ENCODE data around the gene SLC6A13. TPM values are rescaled to one million over a fixed set of nuclear protein-coding genes. Genes with fewer than 3 reads are reported as not detected.

Gene SLC6A13
- total RNA-seq, 1 donor from 2014 or later, result not detected

GRCh38 chr12:195156-195555 is 67.5 kb downstream of the SLC6A13 start:
- Histone ChIP-seq H3K27me3 (no peaks in the 10 kb centered on the region), H3K4me1 (no peaks in the 10 kb centered on the region), H3K9me3 (no peaks in the 10 kb centered on the region), H3K27ac (no peak overlapping the region), H3K36me3 (no peaks in the 10 kb centered on the region), H3K4me3 (no peak overlapping the region)
- intact Hi-C loops (cut with DNase I), result no loop called here
- TF ChIP-seq CTCF (IDR thresholded peaks at IDR 0.05), result no peak
- no peak for DNase-seq (ENCODE audit: low spot score in 2 of 2)

GRCh38 chr12:194276-194675 is 68.4 kb downstream of the SLC6A13 start:
- no peaks in the 10 kb centered on the region for H3K9me3 ChIP-seq
- H3K27me3 ChIP-seq, result no peaks in the 10 kb centered on the region
- TF ChIP-seq CTCF (IDR thresholded peaks at IDR 0.05), result no peak
- no peak for DNase-seq (ENCODE audit: low spot score in 2 of 2)
- no peaks in the 10 kb centered on the region for H3K4me1 ChIP-seq
- intact Hi-C loops (cut with DNase I), result no loop called here
- no peak overlapping the region for H3K4me3 ChIP-seq
- H3K27ac ChIP-seq, result no peak overlapping the region
- no peaks in the 10 kb centered on the region for H3K36me3 ChIP-seq

GRCh38 chr12:193261-193660 is 69.4 kb downstream of the SLC6A13 start:
- Histone ChIP-seq H3K4me3 (no peak overlapping the region), H3K9me3 (no peaks in the 10 kb centered on the region), H3K4me1 (peaks cover 0 to 3% of the 10 kb centered on the region in 2 donors), H3K27ac (no peak overlapping the region), H3K27me3 (no peaks in the 10 kb centered on the region), H3K36me3 (no peaks in the 10 kb centered on the region)
- intact Hi-C loops (cut with DNase I), result no loop called here
- no peak for DNase-seq (ENCODE audit: low spot score in 2 of 2)
- no peak for TF ChIP-seq CTCF (IDR thresholded peaks at IDR 0.05)

- no peak for TF ChIP-seq CTCF (IDR thresholded peaks at IDR 0.05)
- Histone ChIP-seq H3K9me3 (no peaks in the 10 kb centered on the region), H3K36me3 (no peaks in the 10 kb centered on the region), H3K4me1 (peaks cover 0 to 3% of the 10 kb centered on the region in 2 donors), H3K4me3 (no peak overlapping the region), H3K27ac (no peak overlapping the region), H3K27me3 (no peaks in the 10 kb centered on the region)
- no peak for DNase-seq (ENCODE audit: low spot score in 2 of 2)
- intact Hi-C loops (cut with DNase I), result no loop called here
Observed at GRCh38 chr12:191541-191940, 71.1 kb downstream of the SLC6A13 start.

- Histone ChIP-seq H3K27me3 (no peaks in the 10 kb centered on the region), H3K4me1 (peaks cover 0 to 3% of the 10 kb centered on the region in 2 donors), H3K27ac (no peak overlapping the region), H3K4me3 (no peak overlapping the region), H3K9me3 (no peaks in the 10 kb centered on the region), H3K36me3 (no peaks in the 10 kb centered on the region)
- intact Hi-C loops (cut with DNase I), result no loop called here
- TF ChIP-seq CTCF (IDR thresholded peaks at IDR 0.05), result no peak
- DNase-seq (ENCODE audit: low spot score in 2 of 2), result no peak
Observed at GRCh38 chr12:190881-191280, 71.8 kb downstream of the SLC6A13 start.

GRCh38 chr12:189622-189962 is 73.0 kb downstream of the SLC6A13 start:
- no peaks in the 10 kb centered on the region for H3K9me3 ChIP-seq
- H3K4me1 ChIP-seq, result peaks cover 0 to 3% of the 10 kb centered on the region in 2 donors
- peak overlapping the region in 1 of 2 donors; percentile 74 for H3K4me3 ChIP-seq
- no peak for TF ChIP-seq CTCF (IDR thresholded peaks at IDR 0.05)
- DNase-seq (ENCODE audit: low spot score in 2 of 2), result no peak
- H3K36me3 ChIP-seq, result no peaks in the 10 kb centered on the region
- H3K27ac ChIP-seq, result no peak overlapping the region
- H3K27me3 ChIP-seq, result no peaks in the 10 kb centered on the region
- intact Hi-C loops (cut with DNase I), result no loop called here
